Measurements from ENCODE around the gene CRISPLD2. TPM values are rescaled to one million over a fixed set of nuclear protein-coding genes. Genes with fewer than 3 reads are reported as not detected.

CRISPLD2 gene
- total RNA-seq, 4 donors from 2014 or later, result 6.0 to 166 (median 24.2) TPM

- Histone ChIP-seq H3K4me3 (no peak overlapping the region), H3K4me1 (peaks cover 31 to 94% (median 59%) of the 10 kb centered on the region in 3 donors), H3K27ac (peak overlapping the region; percentile 4 to 93 (median 76)), H3K36me3 (peaks cover 0 to 19% (median 0%) of the 10 kb centered on the region in 3 donors), H3K9me3 (no peaks in the 10 kb centered on the region), H3K27me3 (peaks cover 0 to 15% (median 0%) of the 10 kb centered on the region in 4 donors)
- 12 to 67% methylated on average over 1 to 3 of the region's 7 CpGs for WGBS, 2 donors
- TF ChIP-seq POLR2A (IDR thresholded peaks at IDR 0.05) (no peak), CTCF (IDR thresholded peaks at IDR 0.05) (no peak)
- DNase-seq, result no peak
- intact Hi-C loops (cut with DNase I), result no loop called here
These were observed 19.3 kb downstream of the CRISPLD2 start for GRCh38 chr16:84839054-84839453.

GRCh38 chr16:84839956-84840355 is 20.2 kb downstream of the CRISPLD2 start:
- TF ChIP-seq POLR2A (IDR thresholded peaks at IDR 0.05) (no peak), CTCF (IDR thresholded peaks at IDR 0.05) (no peak)
- H3K4me3 ChIP-seq, result no peak overlapping the region
- intact Hi-C loops (cut with DNase I), result no loop called here
- H3K36me3 ChIP-seq, result peaks cover 0 to 25% (median 0%) of the 10 kb centered on the region in 3 donors
- peaks cover 26 to 90% (median 53%) of the 10 kb centered on the region in 3 donors for H3K4me1 ChIP-seq
- 17 to 76% methylated on average over 1 to 6 of the region's 7 CpGs for WGBS, 2 donors
- no peaks in the 10 kb centered on the region for H3K9me3 ChIP-seq
- peaks cover 0 to 15% (median 0%) of the 10 kb centered on the region in 4 donors for H3K27me3 ChIP-seq
- no peak for DNase-seq
- H3K27ac ChIP-seq, result peak overlapping the region in 1 of 4 donors; percentile 93

DNA sequence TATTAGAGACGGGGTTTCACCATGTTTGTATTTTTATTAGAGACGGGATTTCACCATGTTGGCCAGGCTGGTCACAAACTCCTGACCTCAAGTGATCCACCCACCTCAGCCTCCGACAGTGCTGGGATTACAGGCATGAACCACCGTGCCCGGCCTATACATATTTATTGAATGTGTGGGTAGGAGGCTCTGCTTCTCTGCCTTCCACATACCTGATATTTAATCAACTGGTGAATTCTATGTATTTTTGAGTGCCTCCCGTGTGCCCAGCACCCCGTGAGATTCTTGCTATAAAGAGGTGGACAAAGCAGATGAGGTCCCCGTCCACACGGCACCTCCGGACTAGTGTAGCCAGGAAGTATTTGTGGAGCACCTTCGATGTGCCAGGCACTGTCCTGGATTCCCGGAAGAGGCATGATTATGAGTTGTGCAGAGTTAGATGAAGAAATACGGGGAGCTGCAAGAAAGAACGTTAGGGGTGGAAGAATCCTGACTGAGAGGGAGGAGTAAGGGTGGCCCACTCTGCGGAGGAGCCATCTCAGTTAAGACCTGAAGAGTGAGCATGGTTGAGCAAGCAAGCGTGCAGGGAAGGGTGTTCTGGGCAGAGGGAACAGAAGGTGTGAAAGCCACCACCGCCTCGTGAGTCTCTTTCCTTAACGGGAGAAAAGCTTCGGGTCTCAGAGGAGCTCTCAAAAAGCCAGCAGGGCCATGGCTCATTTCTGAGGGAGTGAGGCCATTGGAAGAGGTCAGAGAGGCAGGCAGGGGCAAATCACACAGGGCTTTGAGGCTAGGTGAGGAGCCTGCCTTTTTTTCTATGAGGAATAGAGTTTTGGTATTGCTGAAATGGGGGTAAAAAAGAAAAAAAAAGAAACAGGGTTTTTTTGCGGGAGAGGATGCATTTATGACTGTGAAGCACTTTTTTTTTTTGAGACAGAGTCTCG is 21.2 kb downstream of the CRISPLD2 start:
- intact Hi-C loops (cut with DNase I), result no loop called here
- no peak overlapping the region for H3K4me3 ChIP-seq
- H3K36me3 ChIP-seq, result peaks cover 0 to 35% (median 0%) of the 10 kb centered on the region in 3 donors
- peak overlapping the region; percentile 73 to 79 (median 74) for H3K27ac ChIP-seq
- DNase-seq, result no peak
- WGBS, 2 donors, result 70 to 85% methylated on average over 19 to 22 of the region's 22 CpGs
- peaks cover 0 to 15% (median 0%) of the 10 kb centered on the region in 4 donors for H3K27me3 ChIP-seq
- TF ChIP-seq CTCF (IDR thresholded peaks at IDR 0.05), result no peak
- TF ChIP-seq POLR2A (IDR thresholded peaks at IDR 0.05), result no peak
- no peaks in the 10 kb centered on the region for H3K9me3 ChIP-seq
- peaks cover 18 to 80% (median 43%) of the 10 kb centered on the region in 3 donors for H3K4me1 ChIP-seq

DNA sequence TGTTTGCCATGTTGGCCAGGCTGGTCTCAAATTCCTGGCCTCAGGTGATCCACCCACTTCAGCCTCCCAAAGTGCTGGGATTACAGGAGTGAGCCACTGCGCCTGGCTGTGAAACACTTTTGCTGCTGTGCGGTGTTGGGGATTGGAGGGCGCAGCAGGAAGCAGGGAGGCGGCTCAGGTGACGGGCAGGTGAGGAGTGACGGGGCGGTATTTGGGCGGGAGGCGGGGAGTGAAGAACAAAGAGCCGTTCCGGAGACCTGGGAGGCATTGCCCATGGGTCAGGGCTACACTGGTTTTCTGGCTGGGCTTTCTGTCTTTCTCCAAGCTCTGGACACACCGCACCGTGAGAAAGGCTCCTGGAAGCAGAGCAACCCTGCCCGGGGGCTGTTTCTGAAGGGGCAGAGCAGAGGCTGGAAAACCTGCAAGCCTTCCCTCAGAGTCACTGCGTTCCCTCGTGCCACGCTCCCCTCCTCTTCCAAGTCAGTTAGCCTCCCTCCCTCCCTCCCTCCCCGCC is 22.1 kb downstream of the CRISPLD2 start:
- peak in 1 of 6 experiments; percentile 4 for TF ChIP-seq CTCF (IDR thresholded peaks at IDR 0.05)
- TF ChIP-seq POLR2A (IDR thresholded peaks at IDR 0.05), result peak in 1 of 4 donors; percentile 40
- WGBS, 2 donors, result 5 to 12% methylated on average over 7 to 11 of the region's 18 CpGs
- peaks cover 0 to 8% (median 0%) of the 10 kb centered on the region in 4 donors for H3K27me3 ChIP-seq
- peak overlapping the region; percentile 73 to 79 (median 74) for H3K27ac ChIP-seq
- H3K9me3 ChIP-seq, result no peaks in the 10 kb centered on the region
- H3K4me1 ChIP-seq, result peaks cover 12 to 71% (median 37%) of the 10 kb centered on the region in 3 donors
- intact Hi-C loops (cut with DNase I), result no loop called here
- no peak for DNase-seq
- peaks cover 0 to 43% (median 0%) of the 10 kb centered on the region in 3 donors for H3K36me3 ChIP-seq
- H3K4me3 ChIP-seq, result peak overlapping the region in 3 of 4 donors; percentile 25 to 37 (median 29)
